ENCODE measurements around the gene RARB.

- TF ChIP-seq EZH2 (IDR thresholded peaks at IDR 0.05), result no peak
- no peak for TF ChIP-seq POLR2AphosphoS5 (IDR thresholded peaks at IDR 0.05; ENCODE audit: borderline replicate concordance, low read depth, low read length)
Observed at GRCh38 chr3:25592510-25592968, 164.5 kb downstream of the RARB start.
